ENCODE data around the gene SUFU.
"Not testable (repeated sequence)": the region's sequence is repeated elsewhere in the genome, so short reads cannot be mapped to it uniquely, and the experiment has no call there.

The SUFU gene

DNA sequence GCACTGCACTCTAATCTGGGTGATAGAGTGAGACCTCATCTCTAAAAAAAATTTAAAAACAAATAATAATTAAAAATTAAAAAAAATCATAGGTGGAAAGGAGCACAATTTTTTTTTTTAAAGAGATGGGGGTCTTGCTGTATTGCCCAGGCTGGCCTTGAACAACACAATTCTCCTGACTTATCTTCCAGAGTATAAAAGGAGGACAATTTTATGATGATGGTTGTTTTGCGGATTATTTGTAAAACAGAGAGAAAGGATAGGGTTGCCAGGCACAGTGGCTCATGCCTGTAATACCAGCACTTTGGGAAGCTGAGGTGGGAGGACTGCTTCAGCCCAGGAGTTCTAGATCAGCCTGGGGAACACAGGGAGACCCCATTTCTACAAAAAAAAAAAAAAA lies 6.2 kb upstream of the SUFU start:
- no peak for DNase-seq (ENCODE audit: low read depth)
- TF ChIP-seq, protein P1, sequence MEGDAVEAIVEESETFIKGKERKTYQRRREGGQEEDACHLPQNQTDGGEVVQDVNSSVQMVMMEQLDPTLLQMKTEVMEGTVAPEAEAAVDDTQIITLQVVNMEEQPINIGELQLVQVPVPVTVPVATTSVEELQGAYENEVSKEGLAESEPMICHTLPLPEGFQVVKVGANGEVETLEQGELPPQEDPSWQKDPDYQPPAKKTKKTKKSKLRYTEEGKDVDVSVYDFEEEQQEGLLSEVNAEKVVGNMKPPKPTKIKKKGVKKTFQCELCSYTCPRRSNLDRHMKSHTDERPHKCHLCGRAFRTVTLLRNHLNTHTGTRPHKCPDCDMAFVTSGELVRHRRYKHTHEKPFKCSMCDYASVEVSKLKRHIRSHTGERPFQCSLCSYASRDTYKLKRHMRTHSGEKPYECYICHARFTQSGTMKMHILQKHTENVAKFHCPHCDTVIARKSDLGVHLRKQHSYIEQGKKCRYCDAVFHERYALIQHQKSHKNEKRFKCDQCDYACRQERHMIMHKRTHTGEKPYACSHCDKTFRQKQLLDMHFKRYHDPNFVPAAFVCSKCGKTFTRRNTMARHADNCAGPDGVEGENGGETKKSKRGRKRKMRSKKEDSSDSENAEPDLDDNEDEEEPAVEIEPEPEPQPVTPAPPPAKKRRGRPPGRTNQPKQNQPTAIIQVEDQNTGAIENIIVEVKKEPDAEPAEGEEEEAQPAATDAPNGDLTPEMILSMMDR (IDR thresholded peaks at IDR 0.05; ENCODE audit: control insufficient read depth, extremely low read depth, insufficient read depth): no peak
- no peak overlapping the region for H3K4me3 ChIP-seq (ENCODE audit: low read depth, low read length)

DNA sequence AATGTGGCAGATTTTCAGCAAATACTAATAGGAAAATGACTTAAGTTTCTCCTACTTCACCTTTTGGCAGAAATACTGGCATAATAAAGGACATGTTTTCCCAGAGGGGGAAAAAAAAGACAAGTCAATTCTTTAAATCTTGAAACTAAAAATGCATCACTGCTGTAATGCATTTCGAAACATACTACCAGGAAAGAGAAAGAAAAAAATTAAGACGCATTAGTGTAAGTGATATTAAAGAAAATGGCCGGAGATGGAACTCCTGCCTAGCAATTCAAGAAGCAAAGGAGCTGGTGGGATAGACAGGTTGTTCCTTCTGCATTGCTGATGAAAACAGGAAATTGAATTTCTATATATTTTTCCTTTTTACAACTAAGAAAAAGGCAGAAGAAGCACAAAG lies 4.4 kb upstream of the SUFU start:
- DNase-seq (ENCODE audit: low read depth): no peak
- no peak overlapping the region for H3K4me3 ChIP-seq (ENCODE audit: low read depth, low read length)

DNA sequence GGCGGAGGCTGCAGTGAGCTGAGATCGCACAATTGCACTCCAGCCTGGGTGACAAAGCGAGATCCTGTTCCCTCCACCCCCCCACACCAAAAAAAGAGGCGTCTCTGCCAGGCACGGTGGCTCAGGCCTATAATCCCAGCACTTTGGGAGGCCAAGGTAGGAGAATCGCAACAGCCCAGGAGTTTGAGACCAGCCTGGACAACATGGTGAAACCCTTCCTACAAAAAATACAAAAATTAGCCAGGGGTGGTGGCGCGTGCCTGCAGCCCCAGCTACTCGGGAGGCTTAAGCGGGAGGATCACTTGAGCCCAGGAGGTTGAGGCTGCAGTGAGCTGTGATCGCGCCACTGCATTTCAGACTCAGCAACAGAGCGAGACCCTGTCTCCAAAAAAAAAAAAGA lies 3.1 kb upstream of the SUFU start:
- H3K4me3 ChIP-seq (ENCODE audit: low read depth, low read length): peak overlapping the region; percentile 83; the same call in 1 of the 2 replicates

More for the DNA sequence above, 4.4 kb upstream of the SUFU start:
- TF ChIP-seq, protein P1 (IDR thresholded peaks at IDR 0.05; ENCODE audit: control insufficient read depth, extremely low read depth, insufficient read depth): no peak

DNA sequence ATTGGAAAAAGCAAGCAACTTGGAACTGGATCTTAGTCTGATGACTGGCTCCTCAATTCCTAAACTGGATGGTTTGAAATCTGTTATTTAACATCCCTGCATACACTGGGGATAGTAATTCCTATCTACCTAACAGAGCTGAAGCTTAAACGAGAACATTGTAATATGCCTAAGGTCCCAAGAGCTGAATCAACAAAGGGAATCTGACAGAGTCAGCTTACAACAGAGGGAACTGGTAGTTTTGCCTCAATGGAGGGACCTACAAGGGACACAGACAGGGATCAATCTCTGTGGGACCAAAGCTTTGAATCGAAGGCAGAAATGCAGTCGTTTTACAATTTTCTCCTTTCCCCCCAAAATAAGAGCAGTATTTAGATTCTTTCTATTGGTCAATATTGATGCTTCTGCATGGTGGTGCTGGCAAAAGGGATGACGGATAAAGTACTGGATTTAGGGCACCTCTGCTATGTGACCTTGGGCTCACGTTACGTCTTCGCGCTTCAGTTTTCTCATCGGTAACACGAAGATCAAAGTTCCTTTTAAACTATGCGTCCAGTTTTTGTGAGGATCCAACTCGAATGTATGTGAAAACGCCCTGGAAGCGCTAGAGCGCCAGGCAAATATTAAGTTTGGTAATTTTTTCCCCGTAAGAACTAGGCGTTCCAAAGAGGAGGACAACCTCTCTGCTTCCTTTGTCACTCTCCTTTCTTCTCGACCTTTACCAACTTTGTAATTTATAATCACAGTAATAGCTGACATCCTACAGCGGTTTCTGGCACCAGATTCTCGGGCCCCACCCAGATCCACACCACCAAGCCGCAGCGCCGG lies 2.4 kb upstream of the SUFU start:
- H3K4me3 ChIP-seq (ENCODE audit: low read depth, low read length): peak overlapping the region; percentile 83
- TF ChIP-seq, protein P1 (IDR thresholded peaks at IDR 0.05; ENCODE audit: control insufficient read depth, extremely low read depth, insufficient read depth): no peak
- DNase-seq (ENCODE audit: low read depth): no peak

More for the DNA sequence above, 3.1 kb upstream of the SUFU start:
- not testable (repeated sequence) for DNase-seq (ENCODE audit: low read depth)

DNA sequence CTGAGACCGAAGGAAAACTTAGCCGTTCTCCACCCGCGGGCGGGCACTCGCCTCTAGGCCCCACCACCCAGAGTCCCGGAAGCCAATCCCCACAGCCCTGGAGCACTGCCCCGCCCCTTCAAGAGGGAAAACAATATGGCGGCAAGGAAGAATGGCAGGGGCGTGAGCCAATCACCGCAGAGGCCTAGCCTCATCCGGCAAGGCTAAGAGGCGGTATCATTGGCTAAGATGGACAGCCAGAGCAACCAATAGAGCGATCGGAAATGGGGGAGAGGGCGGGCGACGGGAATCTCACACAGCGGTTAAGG lies 1.8 kb upstream of the SUFU start:
- TF ChIP-seq, protein P1 (IDR thresholded peaks at IDR 0.05; ENCODE audit: control insufficient read depth, extremely low read depth, insufficient read depth): no peak
- H3K4me3 ChIP-seq (ENCODE audit: low read depth, low read length): peak overlapping the region; percentile 83
- DNase-seq (ENCODE audit: low read depth): peak; percentile 98

DNA sequence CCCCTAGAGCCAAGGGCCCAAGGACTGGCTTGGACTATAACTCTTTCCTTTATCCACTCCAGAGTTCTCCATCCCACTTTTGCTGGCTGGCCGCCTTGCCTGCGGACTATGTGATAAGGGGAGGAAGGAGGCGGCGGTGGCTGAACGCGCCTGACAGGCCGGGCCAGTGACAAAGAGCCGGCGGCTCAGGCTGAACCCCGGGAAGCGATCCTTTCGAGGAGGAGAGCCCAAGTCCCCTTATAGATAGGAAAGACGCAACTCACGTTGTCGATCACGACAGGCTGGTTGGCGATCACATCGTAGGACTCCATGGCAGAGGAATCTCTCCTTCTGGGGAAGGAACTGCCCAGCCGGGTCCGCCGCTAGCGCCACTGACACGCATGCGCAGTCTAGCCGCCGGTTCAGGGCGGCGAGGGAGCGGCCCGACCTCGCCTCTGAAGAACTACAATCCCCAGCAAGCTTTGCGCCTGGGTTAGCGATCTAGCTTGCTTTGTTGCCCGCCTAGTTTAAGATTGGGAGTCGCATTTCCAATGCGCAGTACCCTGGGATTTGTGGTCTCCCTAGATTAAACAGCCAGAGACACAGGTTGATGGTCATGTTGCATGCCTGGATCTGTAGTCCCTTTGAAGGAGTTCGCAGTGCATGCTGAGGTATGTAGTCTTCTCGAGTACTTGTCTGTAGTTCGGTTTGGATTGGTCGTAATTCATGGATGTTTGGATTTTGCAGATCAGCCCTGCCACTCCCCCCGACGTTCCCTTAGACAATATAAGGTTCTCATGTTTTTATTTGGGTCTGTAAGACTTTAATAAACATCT lies 1.2 kb upstream of the SUFU start, which contains the start of gene ACTR1A:
Gene ACTR1A, minus strand, starts transcription at position 376 of the 815 bp plus-strand sequence. Its CDS starts 65 bp downstream, at position 311.
- peak; percentile 100 for DNase-seq (ENCODE audit: low read depth)
- TF ChIP-seq, protein P1 (IDR thresholded peaks at IDR 0.05; ENCODE audit: control insufficient read depth, extremely low read depth, insufficient read depth): 0 out of 2 replicates have a peak, but pooled peaks have one; percentile 3
- H3K4me3 ChIP-seq (ENCODE audit: low read depth, low read length): peak within 1 kb of the TSS; percentile 83

All from LNCaP clone FGC (cell line).